Panc1 (cell line): ENCODE data around the gene ZNF710. TPM values are rescaled to one million over a fixed set of nuclear protein-coding genes. Genes with fewer than 3 reads are reported as not detected.

ENCODE experiments used
- ATAC-seq: fragments of 200-7000 bp; cut with Tn5 transposase; 2 replicates; pipeline ENCODE4 v1.9.1; 2020; ENCODE audit warnings: mild to moderate bottlenecking, moderate library complexity
- BruUV-seq: library from RNA; stranded (reverse); fragments of 400-500 nt; replicated peaks from 2 replicates; lab custom pipeline; 2021; lab: Mats Ljungman, UMichigan
- CTCF ChIA-PET: fragments of 300-600 bp; sonication (Branson Sonifier 250); formaldehyde crosslinking; loops from one replicate; lab custom pipeline; 2022; ENCODE audit warnings: antibody characterized with exemption; lab: Charles Lee
- POLR2A ChIA-PET: fragments of 300-600 bp; sonication (Branson Sonifier 250); formaldehyde crosslinking; loops from one replicate; lab custom pipeline; 2022; ENCODE audit warnings: antibody characterized with exemption; lab: Charles Lee
- DNase-seq: peaks from one replicate; pipeline ENCODE4 v3.0.0-alpha.2; 2010; ENCODE audit warnings: low read depth, low spot score
- H3K27ac ChIP-seq: 2 replicates; pipeline ENCODE4 v1.5.1; 2011; ENCODE audit warnings: mild to moderate bottlenecking, low read length, inconsistent platforms
- H3K27me3 ChIP-seq: fragments of 200-500 bp; sonication (Bioruptor generic); 2 replicates; pipeline ENCODE4 v1.6.0; 2014; ENCODE audit warnings: low read length, inconsistent platforms; ENCODE audit not compliant: control insufficient read depth, insufficient read depth
- H3K36me3 ChIP-seq: fragments of 200-500 bp; sonication (Bioruptor generic); 2 replicates; pipeline ENCODE4 v1.5.1; 2014; ENCODE audit warnings: inconsistent platforms, mild to moderate bottlenecking, low read length, moderate library complexity; ENCODE audit not compliant: control insufficient read depth, insufficient read depth
- H3K4me1 ChIP-seq: 2 replicates; pipeline ENCODE4 v1.5.1; 2011; ENCODE audit warnings: inconsistent platforms, mild to moderate bottlenecking, low read length, moderate library complexity; ENCODE audit not compliant: control insufficient read depth, insufficient read depth
- H3K4me3 ChIP-seq, 2 experiments: 2 replicates each; pipeline ENCODE4 v1.5.1; 2011 to 2012; ENCODE audit warnings: low read depth in 2 of 2, low read length in 2 of 2, mild to moderate bottlenecking in 2 of 2, inconsistent platforms in 1 of 2, moderate library complexity in 1 of 2
- H3K9me3 ChIP-seq: fragments of 200-500 bp; sonication (Bioruptor generic); 2 replicates; pipeline ENCODE4 v1.5.1; 2014; ENCODE audit warnings: low read depth, mild to moderate bottlenecking, inconsistent platforms, low read length, moderate library complexity; ENCODE audit not compliant: control insufficient read depth, insufficient read depth
- CTCF ChIP-seq: fragments of 450-650 bp; IDR thresholded peaks from 2 replicates; pipeline ENCODE4 v1.5.1; 2017; ENCODE audit warnings: mild to moderate bottlenecking
- REST ChIP-seq, 2 experiments: IDR thresholded peaks; 2 replicates each; pipeline ENCODE4 v1.6.1; 2011 to 2012; ENCODE audit warnings: low read depth in 2 of 2, control low read depth in 1 of 2, low read length in 1 of 2, mild to moderate bottlenecking in 1 of 2, moderate library complexity in 1 of 2; ENCODE audit not compliant: insufficient read depth in 1 of 2
- SIN3A ChIP-seq: IDR thresholded peaks from 2 replicates; pipeline ENCODE4 v1.6.1; 2012; ENCODE audit warnings: low read depth, mild to moderate bottlenecking, low read length, moderate library complexity, borderline replicate concordance; ENCODE audit not compliant: insufficient read depth
- TCF7L2 ChIP-seq: IDR thresholded peaks from 2 replicates; pipeline ENCODE4 v1.6.1; 2011; ENCODE audit warnings: mild to moderate bottlenecking, low read depth, low read length, inconsistent platforms
- in situ Hi-C: cut with HindIII; loops from 2 replicates; pipeline ENCODE4 v1.10.0; 2016; ENCODE audit warnings: low sequenced_read_pairs, low pct_unique_long_range_greater_than_20kb
- intact Hi-C: fragments of 100-400 bp; cut with micrococcal nuclease; formaldehyde crosslinking; loops from one replicate; pipeline ENCODE4 v1.10.0; 2022; ENCODE audit not compliant: unreplicated experiment
- total RNA-seq: library from RNA; stranded (reverse); gene quantifications from one replicate; pipeline ENCODE4 v1.2.1, GENCODE V29; 2021; ENCODE audit not compliant: unreplicated experiment

ZNF710 gene
- total RNA-seq, 1 experiment from 2014 or later = 15.8 TPM

GRCh38 chr15:90007076-90007460 is 5.9 kb downstream of the ZNF710 start:
- TF ChIP-seq SIN3A (no peak), REST (IDR thresholded peaks at IDR 0.05; ENCODE audit: insufficient read depth in 1 of 2, low read depth in 2 of 2, low read length in 1 of 2) (no peak), TCF7L2 (no peak), CTCF (no peak)
- ChIA-PET POLR2A (interaction anchor here (0.5 kb wide), 1 partner anchor 117 kb away, joined by 12 read pairs; no protein-coding TSS in a partner anchor), CTCF (interaction anchor here (0.5 kb wide), 1 partner anchor 64 kb away, joined by 4 read pairs; no protein-coding TSS in a partner anchor)
- Histone ChIP-seq H3K36me3 (no peaks in the 10 kb centered on the region), H3K4me1 (peaks cover 35% of the 10 kb centered on the region), H3K27me3 (no peaks in the 10 kb centered on the region), H3K27ac (no peak overlapping the region), H3K9me3 (peaks cover 6% of the 10 kb centered on the region; the same call in 1 of the 2 replicates), H3K4me3 (no peak overlapping the region)
- in situ Hi-C loops (no loop called here), intact Hi-C loops (no loop called here)
- no TSS peak for BruUV-seq
- ATAC-seq (no peak), DNase-seq (no peak)

- intact Hi-C loops = no loop called here
- CTCF ChIA-PET = no interaction called here
Observed at GRCh38 chr15:90008607-90009006, 7.5 kb downstream of the ZNF710 start.

More at GRCh38 chr15:90008607-90009006, 7.5 kb downstream of the ZNF710 start:
- Histone ChIP-seq H3K27me3 (no peaks in the 10 kb centered on the region), H3K27ac (no peak overlapping the region), H3K4me1 (peaks cover 26% of the 10 kb centered on the region), H3K36me3 (no peaks in the 10 kb centered on the region), H3K4me3 (no peak overlapping the region), H3K9me3 (peaks cover 6% of the 10 kb centered on the region; the same call in 1 of the 2 replicates)
- ATAC-seq = no peak
- no TSS peak for BruUV-seq
- no peak for DNase-seq
- in situ Hi-C loops = no loop called here
- POLR2A ChIA-PET = no interaction called here
- TF ChIP-seq REST (IDR thresholded peaks at IDR 0.05; ENCODE audit: insufficient read depth in 1 of 2, low read depth in 2 of 2, low read length in 1 of 2) = no peak
- TF ChIP-seq SIN3A = no peak
